Neural crest cell (in vitro differentiated cells): ENCODE data around the gene TMEM242. TPM values are rescaled to one million over a fixed set of nuclear protein-coding genes. Genes with fewer than 3 reads are reported as not detected.
A peak's percentile ranks its signal among the peaks of the same experiment; 100 is the strongest.

Source experiments
- DNase-seq: peaks from one replicate; pipeline ENCODE4 v3.0.0; 2021; ENCODE audit warnings: low read depth, mixed read lengths, low spot score
- H3K27ac Mint-ChIP-seq: one replicate; pipeline ENCODE4 v1.8.0; 2021; ENCODE audit warnings: mild to moderate bottlenecking, mixed read lengths; ENCODE audit not compliant: unreplicated experiment
- H3K27me3 Mint-ChIP-seq: 2 replicates; pipeline ENCODE4 v1.8.0; 2021; ENCODE audit warnings: low read depth, mild to moderate bottlenecking, mixed read lengths
- H3K36me3 Mint-ChIP-seq: 2 replicates; pipeline ENCODE4 v1.8.0; 2021; ENCODE audit warnings: low read depth, mild to moderate bottlenecking, mixed read lengths
- H3K4me1 Mint-ChIP-seq: 2 replicates; pipeline ENCODE4 v1.8.0; 2021; ENCODE audit warnings: mixed read lengths
- H3K4me3 Mint-ChIP-seq: one replicate; pipeline ENCODE4 v1.8.0; 2021; ENCODE audit warnings: mild to moderate bottlenecking, mixed read lengths
- H3K9me3 Mint-ChIP-seq: 2 replicates; pipeline ENCODE4 v1.8.0; 2021; ENCODE audit warnings: mixed read lengths
- total RNA-seq: library from RNA; stranded (reverse); gene quantifications from 2 replicates; pipeline ENCODE4 v1.2.1, GENCODE V29; 2021
- TF ChIP-seq, protein P1 (sequence below): fragments of 200-600 bp; sonication (generic); conservative IDR thresholded peaks from 2 replicates; pipeline ENCODE4 v1.5.0; 2021; ENCODE audit warnings: antibody characterized with exemption, mild to moderate bottlenecking

Gene TMEM242
- total RNA-seq, 1 donor from 2014 or later: 11.3 TPM

GRCh38 chr6:157330831-157331230, 7.5 kb upstream of the TMEM242 start:
- Mint-ChIP-seq H3K4me1 (peaks cover 11% of the 10 kb centered on the region), H3K27ac (no peak overlapping the region), H3K9me3 (no peaks in the 10 kb centered on the region), H3K4me3 (no peak overlapping the region), H3K27me3 (peaks cover 21% of the 10 kb centered on the region), H3K36me3 (no peaks in the 10 kb centered on the region)
- DNase-seq: no peak
- TF ChIP-seq, protein P1, sequence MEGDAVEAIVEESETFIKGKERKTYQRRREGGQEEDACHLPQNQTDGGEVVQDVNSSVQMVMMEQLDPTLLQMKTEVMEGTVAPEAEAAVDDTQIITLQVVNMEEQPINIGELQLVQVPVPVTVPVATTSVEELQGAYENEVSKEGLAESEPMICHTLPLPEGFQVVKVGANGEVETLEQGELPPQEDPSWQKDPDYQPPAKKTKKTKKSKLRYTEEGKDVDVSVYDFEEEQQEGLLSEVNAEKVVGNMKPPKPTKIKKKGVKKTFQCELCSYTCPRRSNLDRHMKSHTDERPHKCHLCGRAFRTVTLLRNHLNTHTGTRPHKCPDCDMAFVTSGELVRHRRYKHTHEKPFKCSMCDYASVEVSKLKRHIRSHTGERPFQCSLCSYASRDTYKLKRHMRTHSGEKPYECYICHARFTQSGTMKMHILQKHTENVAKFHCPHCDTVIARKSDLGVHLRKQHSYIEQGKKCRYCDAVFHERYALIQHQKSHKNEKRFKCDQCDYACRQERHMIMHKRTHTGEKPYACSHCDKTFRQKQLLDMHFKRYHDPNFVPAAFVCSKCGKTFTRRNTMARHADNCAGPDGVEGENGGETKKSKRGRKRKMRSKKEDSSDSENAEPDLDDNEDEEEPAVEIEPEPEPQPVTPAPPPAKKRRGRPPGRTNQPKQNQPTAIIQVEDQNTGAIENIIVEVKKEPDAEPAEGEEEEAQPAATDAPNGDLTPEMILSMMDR: no peak

- Mint-ChIP-seq H3K36me3 (no peaks in the 10 kb centered on the region), H3K27me3 (peaks cover 24% of the 10 kb centered on the region), H3K4me3 (no peak overlapping the region), H3K9me3 (no peaks in the 10 kb centered on the region), H3K27ac (no peak overlapping the region), H3K4me1 (peaks cover 16% of the 10 kb centered on the region)
- TF ChIP-seq, protein P1: no peak
- no peak for DNase-seq
Observed at GRCh38 chr6:157329829-157330228, 6.5 kb upstream of the TMEM242 start.

GRCh38 chr6:157328108-157328692, 4.9 kb upstream of the TMEM242 start:
- TF ChIP-seq, protein P1: no peak
- Mint-ChIP-seq H3K9me3 (no peaks in the 10 kb centered on the region), H3K27me3 (peaks cover 24% of the 10 kb centered on the region), H3K4me3 (no peak overlapping the region), H3K27ac (no peak overlapping the region), H3K36me3 (no peaks in the 10 kb centered on the region), H3K4me1 (peaks cover 16% of the 10 kb centered on the region)
- no peak for DNase-seq

GRCh38 chr6:157326979-157327378, 3.7 kb upstream of the TMEM242 start:
- Mint-ChIP-seq H3K27ac (no peak overlapping the region), H3K36me3 (no peaks in the 10 kb centered on the region), H3K4me3 (no peak overlapping the region), H3K9me3 (no peaks in the 10 kb centered on the region), H3K4me1 (peaks cover 21% of the 10 kb centered on the region), H3K27me3 (peaks cover 24% of the 10 kb centered on the region)
- no peak for DNase-seq
- TF ChIP-seq, protein P1: no peak

DNA sequence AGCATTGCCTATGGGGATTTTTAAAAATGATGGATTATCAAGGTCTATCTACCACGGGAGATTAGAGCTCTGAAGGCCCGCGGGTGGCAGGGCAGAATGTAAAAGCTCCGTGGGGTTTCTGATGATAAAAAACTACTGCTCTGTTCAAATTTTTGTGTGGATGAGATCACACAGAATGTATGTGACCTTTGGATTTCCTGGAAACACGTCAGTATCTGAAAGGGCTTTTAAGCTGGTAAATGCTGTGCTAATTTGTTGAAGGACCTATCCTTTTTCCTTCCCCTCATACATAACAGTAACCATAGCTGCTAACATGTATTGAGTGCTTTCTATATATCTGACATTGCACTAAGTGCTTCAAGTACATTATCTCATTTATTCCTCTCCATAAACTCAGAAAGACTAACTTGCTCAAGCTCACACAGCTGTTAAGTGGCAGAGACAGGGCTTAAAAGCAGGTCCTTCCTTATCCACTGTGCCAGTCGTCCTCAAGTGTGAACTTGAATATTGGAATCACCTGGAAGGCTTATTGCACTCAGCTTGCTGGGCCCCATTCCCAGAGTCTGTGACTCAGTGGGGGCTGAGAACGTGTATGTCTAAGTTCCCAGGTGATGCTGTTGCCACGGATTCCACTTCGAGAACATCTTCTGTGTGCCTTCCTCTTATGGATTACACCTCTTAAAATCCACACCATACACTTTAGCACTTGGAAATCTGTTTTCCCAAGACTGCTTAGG, 1.9 kb upstream of the TMEM242 start:
- DNase-seq: no peak
- TF ChIP-seq, protein P1: no peak
- no peak overlapping the region for H3K27ac Mint-ChIP-seq
- peaks cover 24% of the 10 kb centered on the region for H3K27me3 Mint-ChIP-seq
- H3K4me1 Mint-ChIP-seq: peaks cover 26% of the 10 kb centered on the region
- peak overlapping the region; percentile 69 for H3K4me3 Mint-ChIP-seq
- no peaks in the 10 kb centered on the region for H3K9me3 Mint-ChIP-seq
- no peaks in the 10 kb centered on the region for H3K36me3 Mint-ChIP-seq
